ENCODE measurements around the gene SPECC1.

The SPECC1 gene

DNA sequence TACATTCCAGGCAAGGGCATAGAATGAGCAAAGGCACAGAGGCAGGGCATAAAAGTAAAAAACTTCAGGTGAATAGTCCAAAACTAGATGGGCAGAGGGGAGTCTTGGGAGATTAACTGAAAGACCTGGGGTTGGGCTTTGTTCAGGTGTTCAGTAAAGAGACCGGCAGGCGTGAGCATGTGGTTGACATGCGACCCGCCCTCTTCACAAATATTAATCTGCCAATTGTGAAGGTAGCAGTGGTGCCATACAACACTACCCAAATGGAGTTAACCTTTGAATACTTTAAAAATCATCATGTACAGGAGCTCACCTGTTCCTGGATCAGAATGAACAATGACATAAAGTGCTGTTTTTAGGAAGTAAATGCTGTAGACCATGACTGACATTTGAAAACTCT, 232.7 kb downstream of the SPECC1 start:
- no peak overlapping the region for H3K4me3 ChIP-seq (ENCODE audit: low read depth in 1 of 2, low read length in 2 of 2)
- no peaks in the 10 kb centered on the region for H3K36me3 ChIP-seq (ENCODE audit: insufficient read depth, low read length)
- no peaks in the 10 kb centered on the region for H3K4me1 ChIP-seq (ENCODE audit: insufficient read depth, low read length)
- H3K9ac ChIP-seq (ENCODE audit: low read length): no peak overlapping the region
- H3K27ac ChIP-seq (ENCODE audit: low read depth, low read length): no peak overlapping the region
- H3K9me3 ChIP-seq (ENCODE audit: low read length): no peaks in the 10 kb centered on the region
- no peaks in the 10 kb centered on the region for H3K27me3 ChIP-seq (ENCODE audit: control insufficient read depth in 1 of 2, insufficient read depth in 2 of 2, low read length in 2 of 2)

DNA sequence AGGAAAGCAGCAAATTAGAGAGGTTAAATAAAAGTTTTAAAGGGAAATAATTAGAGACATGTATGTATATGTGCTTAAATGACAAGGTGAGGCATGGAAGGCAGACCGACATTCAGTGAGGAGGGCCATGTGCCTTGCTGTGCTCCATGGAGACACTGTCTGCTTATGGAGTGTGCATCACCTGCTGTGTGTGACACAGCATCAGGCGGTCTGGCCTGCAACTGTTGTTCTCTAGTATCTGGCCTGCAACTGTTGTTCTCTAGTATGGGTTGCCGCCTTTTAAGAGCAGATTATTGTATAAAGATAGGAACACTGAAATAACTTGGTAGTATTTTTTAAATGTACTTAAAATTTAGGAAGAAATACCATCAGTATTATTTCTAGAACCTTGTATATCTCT, 233.1 kb downstream of the SPECC1 start:
- no peaks in the 10 kb centered on the region for H3K27me3 ChIP-seq (ENCODE audit: control insufficient read depth in 1 of 2, insufficient read depth in 2 of 2, low read length in 2 of 2)
- H3K27ac ChIP-seq (ENCODE audit: low read depth, low read length): no peak overlapping the region
- no peaks in the 10 kb centered on the region for H3K9me3 ChIP-seq (ENCODE audit: low read length)
- no peaks in the 10 kb centered on the region for H3K4me1 ChIP-seq (ENCODE audit: insufficient read depth, low read length)
- no peaks in the 10 kb centered on the region for H3K36me3 ChIP-seq (ENCODE audit: insufficient read depth, low read length)
- H3K4me3 ChIP-seq (ENCODE audit: low read depth in 1 of 2, low read length in 2 of 2): no peak overlapping the region
- H3K9ac ChIP-seq (ENCODE audit: low read length): no peak overlapping the region

DNA sequence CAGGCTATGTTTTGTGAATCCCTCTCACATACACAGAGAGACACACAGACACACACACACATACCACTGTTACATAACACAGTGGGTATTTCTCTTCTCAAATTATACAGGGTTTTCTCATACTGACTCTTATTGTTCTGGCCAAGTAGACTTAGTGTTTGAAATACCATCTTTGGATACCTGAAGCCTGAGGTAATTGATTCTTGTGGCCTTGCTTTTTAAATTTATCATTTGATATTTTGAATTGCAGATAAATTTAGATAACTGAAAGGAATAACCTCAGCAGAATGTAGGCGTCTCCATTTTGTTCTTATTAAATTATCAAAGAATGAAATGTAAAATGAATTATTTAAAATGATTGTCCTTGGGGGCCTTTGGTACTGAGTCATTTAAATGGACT, 234.4 kb downstream of the SPECC1 start:
- no peaks in the 10 kb centered on the region for H3K36me3 ChIP-seq (ENCODE audit: insufficient read depth, low read length)
- no peaks in the 10 kb centered on the region for H3K27me3 ChIP-seq (ENCODE audit: control insufficient read depth in 1 of 2, insufficient read depth in 2 of 2, low read length in 2 of 2)
- H3K27ac ChIP-seq (ENCODE audit: low read depth, low read length): no peak overlapping the region
- no peaks in the 10 kb centered on the region for H3K9me3 ChIP-seq (ENCODE audit: low read length)
- no peak overlapping the region for H3K9ac ChIP-seq (ENCODE audit: low read length)
- H3K4me3 ChIP-seq (ENCODE audit: low read depth in 1 of 2, low read length in 2 of 2): no peak overlapping the region
- no peaks in the 10 kb centered on the region for H3K4me1 ChIP-seq (ENCODE audit: insufficient read depth, low read length)

DNA sequence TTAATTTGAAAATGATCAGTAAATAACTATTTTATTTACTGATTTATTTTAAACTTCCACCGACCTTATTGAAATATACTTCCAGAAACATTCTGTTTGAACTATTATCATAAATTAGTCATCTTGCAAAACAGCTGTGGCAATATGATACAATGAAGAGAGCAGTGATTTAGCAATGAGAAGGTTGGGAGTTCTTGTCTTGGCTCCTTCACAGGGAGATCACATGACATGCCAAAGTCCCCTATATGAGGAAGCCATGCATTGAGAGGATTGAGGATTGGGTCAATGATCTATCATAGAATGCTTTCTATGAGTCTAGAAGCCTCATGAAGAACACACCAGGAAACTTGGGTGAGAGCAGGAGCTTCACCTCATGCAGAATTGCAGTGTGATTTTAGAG, 235.5 kb downstream of the SPECC1 start:
- Histone ChIP-seq H3K27me3 (ENCODE audit: control insufficient read depth in 1 of 2, insufficient read depth in 2 of 2, low read length in 2 of 2) (no peaks in the 10 kb centered on the region), H3K4me3 (ENCODE audit: low read depth in 1 of 2, low read length in 2 of 2) (no peak overlapping the region), H3K9me3 (ENCODE audit: low read length) (no peaks in the 10 kb centered on the region), H3K36me3 (ENCODE audit: insufficient read depth, low read length) (no peaks in the 10 kb centered on the region), H3K4me1 (ENCODE audit: insufficient read depth, low read length) (no peaks in the 10 kb centered on the region), H3K27ac (ENCODE audit: low read depth, low read length) (no peak overlapping the region), H3K9ac (ENCODE audit: low read length) (no peak overlapping the region)

DNA sequence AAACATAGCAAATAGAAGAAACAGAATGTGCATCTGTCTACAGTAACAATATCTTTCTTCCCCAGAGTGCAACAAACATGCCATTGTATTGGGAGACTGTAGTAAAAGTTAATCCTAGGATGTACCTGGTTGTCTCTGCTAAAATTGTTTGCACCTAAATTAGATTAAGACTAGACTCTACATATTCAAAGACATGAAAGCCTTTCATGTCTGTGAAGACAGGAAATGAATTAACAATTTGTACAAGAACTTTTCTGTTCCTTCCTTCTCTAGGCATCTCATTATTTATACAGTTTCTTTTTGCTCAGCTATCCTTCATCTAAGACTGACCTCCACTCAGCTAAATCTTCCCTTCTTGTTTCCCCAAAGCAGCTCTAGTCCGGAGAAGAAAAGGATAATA, 237.5 kb downstream of the SPECC1 start:
- no peak overlapping the region for H3K9ac ChIP-seq (ENCODE audit: low read length)
- H3K27me3 ChIP-seq (ENCODE audit: control insufficient read depth in 1 of 2, insufficient read depth in 2 of 2, low read length in 2 of 2): no peaks in the 10 kb centered on the region
- no peak overlapping the region for H3K4me3 ChIP-seq (ENCODE audit: low read depth in 1 of 2, low read length in 2 of 2)
- H3K36me3 ChIP-seq (ENCODE audit: insufficient read depth, low read length): no peaks in the 10 kb centered on the region
- H3K9me3 ChIP-seq (ENCODE audit: low read length): no peaks in the 10 kb centered on the region
- H3K4me1 ChIP-seq (ENCODE audit: insufficient read depth, low read length): no peaks in the 10 kb centered on the region
- no peak overlapping the region for H3K27ac ChIP-seq (ENCODE audit: low read depth, low read length)

DNA sequence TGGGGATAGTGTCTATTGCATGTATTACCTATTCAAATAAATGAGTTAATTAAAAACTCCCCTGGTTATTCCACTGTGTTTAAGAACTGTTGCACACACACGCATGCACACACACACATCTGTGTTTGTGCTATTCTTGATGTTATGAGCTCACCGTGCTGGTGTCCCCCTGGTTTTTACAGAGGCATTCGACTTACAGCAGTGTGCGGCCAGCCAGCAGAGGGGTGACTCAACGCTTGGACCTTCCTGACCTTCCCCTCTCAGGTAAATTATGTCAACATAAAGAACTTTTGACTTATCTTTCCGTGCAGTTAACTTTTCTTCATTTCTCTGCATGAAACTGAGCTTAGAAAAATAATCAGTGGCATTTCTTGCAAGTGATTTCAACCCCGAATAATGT, 244.2 kb downstream of the SPECC1 start:
- H3K27ac ChIP-seq (ENCODE audit: low read depth, low read length): no peak overlapping the region
- no peak overlapping the region for H3K4me3 ChIP-seq (ENCODE audit: low read depth in 1 of 2, low read length in 2 of 2)
- H3K4me1 ChIP-seq (ENCODE audit: insufficient read depth, low read length): no peaks in the 10 kb centered on the region
- no peaks in the 10 kb centered on the region for H3K27me3 ChIP-seq (ENCODE audit: control insufficient read depth in 1 of 2, insufficient read depth in 2 of 2, low read length in 2 of 2)
- H3K9ac ChIP-seq (ENCODE audit: low read length): no peak overlapping the region
- H3K9me3 ChIP-seq (ENCODE audit: low read length): no peaks in the 10 kb centered on the region
- H3K36me3 ChIP-seq (ENCODE audit: insufficient read depth, low read length): no peaks in the 10 kb centered on the region

DNA sequence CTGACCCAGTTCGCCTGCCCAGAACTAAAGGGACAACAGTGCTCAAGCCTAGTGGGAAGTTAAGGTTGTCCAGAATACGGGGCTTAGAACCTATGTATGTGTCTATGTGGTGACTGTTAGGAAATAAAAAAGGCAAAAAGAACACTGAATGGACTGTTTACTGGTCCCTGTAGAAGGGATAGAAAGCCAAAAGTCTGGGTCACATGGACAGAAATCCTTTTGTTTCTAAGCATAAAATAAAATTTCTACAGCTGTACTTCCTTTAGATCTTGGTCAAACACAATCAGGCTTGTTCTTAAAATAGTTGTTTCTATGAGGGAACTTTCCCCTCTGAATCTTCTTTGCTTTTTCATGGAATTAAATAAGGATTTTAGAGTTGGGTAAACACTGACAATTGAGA, 245.4 kb downstream of the SPECC1 start:
- no peaks in the 10 kb centered on the region for H3K36me3 ChIP-seq (ENCODE audit: insufficient read depth, low read length)
- no peak overlapping the region for H3K9ac ChIP-seq (ENCODE audit: low read length)
- no peak overlapping the region for H3K27ac ChIP-seq (ENCODE audit: low read depth, low read length)

GRCh38 chr17:20256144-20256543, 247.0 kb downstream of the SPECC1 start:
- H3K9ac ChIP-seq (ENCODE audit: low read length): no peak overlapping the region
- no peaks in the 10 kb centered on the region for H3K36me3 ChIP-seq (ENCODE audit: insufficient read depth, low read length)
- no peak overlapping the region for H3K27ac ChIP-seq (ENCODE audit: low read depth, low read length)
- no peaks in the 10 kb centered on the region for H3K9me3 ChIP-seq (ENCODE audit: low read length)
- no peaks in the 10 kb centered on the region for H3K27me3 ChIP-seq (ENCODE audit: control insufficient read depth in 1 of 2, insufficient read depth in 2 of 2, low read length in 2 of 2)
- no peaks in the 10 kb centered on the region for H3K4me1 ChIP-seq (ENCODE audit: insufficient read depth, low read length)
- H3K4me3 ChIP-seq (ENCODE audit: low read depth in 1 of 2, low read length in 2 of 2): no peak overlapping the region

More for the DNA sequence above, 245.4 kb downstream of the SPECC1 start:
- H3K9me3 ChIP-seq (ENCODE audit: low read length): no peaks in the 10 kb centered on the region
- no peaks in the 10 kb centered on the region for H3K27me3 ChIP-seq (ENCODE audit: control insufficient read depth in 1 of 2, insufficient read depth in 2 of 2, low read length in 2 of 2)
- no peaks in the 10 kb centered on the region for H3K4me1 ChIP-seq (ENCODE audit: insufficient read depth, low read length)
- no peak overlapping the region for H3K4me3 ChIP-seq (ENCODE audit: low read depth in 1 of 2, low read length in 2 of 2)

DNA sequence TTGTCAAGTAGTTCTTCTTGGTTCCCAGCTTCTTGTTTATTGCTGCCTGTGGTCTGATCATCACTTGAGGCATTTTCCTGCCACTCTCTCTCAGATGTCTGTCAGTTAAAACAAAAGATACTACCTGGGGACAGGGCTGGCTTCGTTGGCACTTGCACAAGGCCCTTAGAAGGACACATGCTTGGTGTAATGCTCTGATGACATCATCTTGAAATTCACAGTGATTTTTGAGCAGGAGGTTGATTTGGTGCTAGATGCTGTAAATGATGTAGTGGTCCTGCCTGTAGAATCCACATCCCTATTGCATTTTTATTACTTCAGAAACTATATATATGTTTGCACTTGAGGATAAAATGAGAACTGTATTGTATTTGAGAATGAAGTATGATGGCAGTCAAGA, 247.8 kb downstream of the SPECC1 start:
- Histone ChIP-seq H3K27me3 (ENCODE audit: control insufficient read depth in 1 of 2, insufficient read depth in 2 of 2, low read length in 2 of 2) (no peaks in the 10 kb centered on the region), H3K9ac (ENCODE audit: low read length) (no peak overlapping the region), H3K4me1 (ENCODE audit: insufficient read depth, low read length) (no peaks in the 10 kb centered on the region), H3K27ac (ENCODE audit: low read depth, low read length) (no peak overlapping the region), H3K36me3 (ENCODE audit: insufficient read depth, low read length) (no peaks in the 10 kb centered on the region), H3K4me3 (ENCODE audit: low read depth in 1 of 2, low read length in 2 of 2) (no peak overlapping the region), H3K9me3 (ENCODE audit: low read length) (no peaks in the 10 kb centered on the region)

DNA sequence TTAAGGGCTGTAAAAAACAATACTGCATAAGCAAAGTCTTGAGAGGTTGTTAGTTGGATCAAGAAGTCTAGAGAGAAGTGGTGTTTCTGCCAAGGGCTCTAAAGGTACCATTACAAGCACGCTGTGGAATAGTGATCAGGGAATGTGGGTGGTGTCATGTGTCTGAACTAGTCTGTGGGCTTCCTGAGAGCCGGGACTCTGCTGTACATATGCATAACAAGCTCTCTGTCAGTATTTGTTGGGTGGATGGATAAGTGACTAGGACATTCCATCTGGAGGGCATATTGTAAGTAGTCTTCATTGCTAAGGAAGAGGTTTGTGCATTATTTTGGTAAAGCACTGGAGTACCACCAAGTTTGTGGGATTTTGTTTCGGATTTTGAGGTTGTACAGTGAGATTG, 248.6 kb downstream of the SPECC1 start:
- H3K27ac ChIP-seq (ENCODE audit: low read depth, low read length): no peak overlapping the region
- H3K4me1 ChIP-seq (ENCODE audit: insufficient read depth, low read length): no peaks in the 10 kb centered on the region
- no peaks in the 10 kb centered on the region for H3K36me3 ChIP-seq (ENCODE audit: insufficient read depth, low read length)
- no peaks in the 10 kb centered on the region for H3K9me3 ChIP-seq (ENCODE audit: low read length)
- H3K9ac ChIP-seq (ENCODE audit: low read length): no peak overlapping the region
- H3K4me3 ChIP-seq (ENCODE audit: low read depth in 1 of 2, low read length in 2 of 2): no peak overlapping the region
- no peaks in the 10 kb centered on the region for H3K27me3 ChIP-seq (ENCODE audit: control insufficient read depth in 1 of 2, insufficient read depth in 2 of 2, low read length in 2 of 2)

- no peak overlapping the region for H3K27ac ChIP-seq (ENCODE audit: low read depth, low read length)
- H3K27me3 ChIP-seq (ENCODE audit: control insufficient read depth in 1 of 2, insufficient read depth in 2 of 2, low read length in 2 of 2): no peaks in the 10 kb centered on the region
- no peaks in the 10 kb centered on the region for H3K4me1 ChIP-seq (ENCODE audit: insufficient read depth, low read length)
- H3K4me3 ChIP-seq (ENCODE audit: low read depth in 1 of 2, low read length in 2 of 2): no peak overlapping the region
- H3K36me3 ChIP-seq (ENCODE audit: insufficient read depth, low read length): no peaks in the 10 kb centered on the region
- H3K9ac ChIP-seq (ENCODE audit: low read length): no peak overlapping the region
- no peaks in the 10 kb centered on the region for H3K9me3 ChIP-seq (ENCODE audit: low read length)
Observed at GRCh38 chr17:20259668-20260067, 250.5 kb downstream of the SPECC1 start.

- no peaks in the 10 kb centered on the region for H3K36me3 ChIP-seq (ENCODE audit: insufficient read depth, low read length)
- H3K4me1 ChIP-seq (ENCODE audit: insufficient read depth, low read length): no peaks in the 10 kb centered on the region
- H3K27me3 ChIP-seq (ENCODE audit: control insufficient read depth in 1 of 2, insufficient read depth in 2 of 2, low read length in 2 of 2): no peaks in the 10 kb centered on the region
- H3K4me3 ChIP-seq (ENCODE audit: low read depth in 1 of 2, low read length in 2 of 2): no peak overlapping the region
- H3K27ac ChIP-seq (ENCODE audit: low read depth, low read length): no peak overlapping the region
- no peak overlapping the region for H3K9ac ChIP-seq (ENCODE audit: low read length)
- no peaks in the 10 kb centered on the region for H3K9me3 ChIP-seq (ENCODE audit: low read length)
Observed at GRCh38 chr17:20260268-20260667, 251.1 kb downstream of the SPECC1 start.

Data from muscle layer of colon (tissue), 2 donors.